Epidermal melanocyte (primary cell): Measurements from ENCODE around the gene DGAT2L6.
"Not testable (repeated sequence)": the region's sequence is repeated elsewhere in the genome, so short reads cannot be mapped to it uniquely, and the experiment has no call there.

Experiments
- DNase-seq: peaks from one replicate; pipeline ENCODE4 v3.0.0; 2011; ENCODE audit warnings: low spot score; ENCODE audit not compliant: insufficient read length

The DGAT2L6 gene

GRCh38 chrX:70196961-70197720 lies 19.9 kb downstream of the DGAT2L6 start:
- no peak for DNase-seq

DNA sequence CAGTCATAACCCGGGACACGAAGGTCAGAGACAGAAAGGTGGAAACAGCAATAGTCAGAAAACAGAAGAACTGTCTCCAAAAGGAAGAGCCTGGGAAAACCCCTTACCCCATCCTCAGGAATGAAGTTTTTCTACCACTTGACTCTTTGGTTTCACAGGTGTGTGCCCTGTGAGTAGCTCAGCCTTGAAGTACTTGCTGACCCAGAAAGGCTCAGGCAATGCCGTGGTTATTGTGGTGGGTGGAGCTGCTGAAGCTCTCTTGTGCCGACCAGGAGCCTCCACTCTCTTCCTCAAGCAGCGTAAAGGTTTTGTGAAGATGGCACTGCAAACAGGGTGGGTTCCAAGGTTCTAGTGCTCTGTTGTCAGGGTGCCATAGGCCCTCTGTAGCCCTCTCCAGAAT lies 24.4 kb downstream of the DGAT2L6 start:
- no peak for DNase-seq

- no peak for DNase-seq
These were observed 31.2 kb downstream of the DGAT2L6 start for GRCh38 chrX:70208479-70208878.

GRCh38 chrX:70209570-70209969 lies 32.3 kb downstream of the DGAT2L6 start:
- DNase-seq: not testable (repeated sequence)

GRCh38 chrX:70219938-70220764 lies 42.9 kb downstream of the DGAT2L6 start:
- no peak for DNase-seq

DNA sequence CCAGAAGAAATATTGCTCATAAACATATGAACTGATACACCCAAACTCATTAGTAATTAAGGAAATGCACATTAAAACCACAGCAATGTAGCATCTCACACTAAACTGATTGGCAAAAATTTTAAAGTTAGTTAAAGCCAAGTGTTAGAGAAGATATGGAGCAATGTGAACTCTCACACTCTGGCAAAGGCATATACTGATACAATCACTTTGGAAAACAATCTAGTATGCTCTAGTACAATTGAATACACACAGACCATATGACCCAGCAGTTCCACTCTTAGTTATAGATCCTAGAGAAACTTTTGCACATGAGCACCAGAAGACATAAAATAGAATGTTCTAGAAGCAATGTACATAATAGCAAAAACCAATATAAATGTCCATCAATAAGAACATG lies 48.8 kb downstream of the DGAT2L6 start:
- DNase-seq: no peak

GRCh38 chrX:70226687-70227086 lies 49.4 kb downstream of the DGAT2L6 start:
- no peak for DNase-seq

DNA sequence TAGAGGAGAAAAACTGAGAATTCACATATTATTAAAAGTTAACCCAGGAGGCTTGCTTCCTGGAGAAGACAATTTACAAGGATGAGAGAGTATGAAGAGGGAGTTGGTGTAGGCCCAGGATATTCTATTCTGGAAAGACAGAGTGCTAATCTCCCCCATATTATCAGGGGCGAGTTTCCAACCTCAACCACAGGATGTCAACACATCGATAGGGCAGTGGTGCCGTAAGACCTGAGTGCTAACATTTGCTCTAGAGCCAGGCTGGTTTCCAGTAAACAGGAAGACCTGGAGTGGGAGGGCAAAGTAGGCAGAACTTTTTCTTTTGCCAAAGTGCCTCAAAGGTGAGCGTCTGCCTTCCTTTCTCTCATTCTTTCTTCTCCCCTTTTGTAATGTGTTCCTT lies 54.4 kb downstream of the DGAT2L6 start:
- DNase-seq: no peak

GRCh38 chrX:70234355-70234754 lies 57.1 kb downstream of the DGAT2L6 start, which contains the start of gene AWAT1:
Gene AWAT1 (plus strand): TSS chrX:70234655. CDS start chrX:70234696, 41 bp downstream.
- DNase-seq: no peak

DNA sequence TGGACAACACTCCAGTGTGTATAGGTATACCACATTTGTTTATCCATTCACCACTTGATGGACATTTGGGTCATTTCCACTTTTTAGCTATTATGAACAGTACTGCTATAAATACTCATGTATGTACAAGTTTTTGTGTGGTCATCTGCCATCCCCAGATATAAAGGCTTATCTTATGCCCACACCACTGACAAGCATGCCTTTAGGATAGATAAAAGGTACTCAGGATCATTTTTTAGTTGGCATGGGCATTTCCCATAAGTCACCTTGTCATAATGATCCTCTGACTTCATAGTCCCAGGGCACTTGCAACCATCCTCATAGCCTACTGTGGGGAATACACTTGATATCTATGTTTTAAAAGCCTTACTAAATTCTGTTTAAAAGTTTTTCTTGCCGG lies 63.5 kb downstream of the DGAT2L6 start:
- no peak for DNase-seq

DNA sequence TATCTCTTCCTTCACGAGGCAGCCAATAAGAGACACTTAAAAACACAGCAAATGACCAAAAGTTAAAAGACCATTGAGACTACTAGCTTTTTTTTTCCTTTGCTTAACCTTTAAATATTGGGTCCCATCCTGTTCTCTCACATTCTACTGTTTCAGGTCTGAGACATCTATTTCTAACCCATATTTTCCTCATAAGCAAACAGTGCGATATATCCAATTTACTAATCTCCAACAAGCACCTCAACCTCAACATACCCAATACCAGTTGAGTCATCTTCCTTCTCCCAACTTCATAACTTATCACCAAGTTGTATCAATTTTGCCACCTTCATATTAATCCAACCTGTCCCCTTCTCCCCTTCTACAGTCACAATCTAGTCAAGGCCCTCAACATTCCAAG lies 64.2 kb downstream of the DGAT2L6 start:
- no peak for DNase-seq

DNA sequence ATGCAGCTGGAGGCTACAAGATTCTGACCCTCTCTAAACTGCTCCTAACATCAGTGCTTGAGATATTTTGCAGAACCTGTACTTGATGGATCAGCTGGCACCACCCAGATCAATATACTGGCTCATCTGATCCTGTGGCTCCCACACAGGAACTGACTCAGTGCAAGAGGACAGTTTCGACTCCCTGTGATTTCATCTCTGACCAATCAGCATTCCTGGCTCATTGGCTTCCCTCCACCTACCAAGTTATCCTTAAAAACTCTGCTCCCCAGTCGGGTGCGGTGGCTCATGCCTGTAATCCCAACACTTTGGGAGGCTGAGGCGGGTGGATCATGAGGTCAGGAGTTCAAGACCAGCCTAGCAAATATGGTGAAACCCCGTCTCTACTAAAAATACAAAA lies 66.3 kb downstream of the DGAT2L6 start:
- DNase-seq: not testable (repeated sequence)

DNA sequence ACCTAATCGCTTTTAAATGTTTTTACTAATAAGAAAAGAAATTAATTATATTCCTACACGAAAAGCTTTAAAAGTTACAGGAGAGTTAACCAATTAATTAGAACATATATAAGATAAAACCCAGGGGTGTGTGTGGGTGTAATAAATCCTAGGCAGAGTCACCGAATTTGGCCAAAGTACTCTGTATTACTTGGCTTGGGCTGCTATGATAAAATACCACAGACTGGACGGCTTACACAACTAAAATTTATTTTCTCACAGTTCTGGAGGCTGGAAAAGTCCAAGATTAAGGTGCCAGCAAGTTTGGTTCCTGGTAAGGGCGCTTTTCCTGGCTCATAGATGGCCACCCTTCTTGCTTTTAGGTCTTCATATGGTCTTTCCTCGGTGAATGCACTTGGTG lies 67.6 kb downstream of the DGAT2L6 start:
- DNase-seq: no peak

DNA sequence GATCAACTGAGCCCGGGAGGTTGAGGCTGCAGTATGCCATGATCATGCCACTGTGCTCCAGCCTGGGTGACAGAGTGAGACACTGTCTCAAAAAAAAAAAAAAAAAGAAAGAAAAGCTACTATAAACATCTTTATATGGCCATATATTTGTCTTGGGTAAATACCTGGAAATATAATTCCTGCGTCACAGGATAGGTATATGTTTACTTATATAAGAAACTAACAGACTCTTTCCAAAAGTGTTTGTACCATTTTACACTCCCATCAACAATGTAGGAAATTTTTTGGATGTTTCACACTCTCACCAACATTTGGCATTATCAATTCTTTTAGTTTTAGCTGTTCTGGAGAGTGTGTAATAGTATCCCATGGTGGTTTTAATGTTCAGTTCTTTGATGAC lies 70.0 kb downstream of the DGAT2L6 start:
- no peak for DNase-seq

GRCh38 chrX:70252491-70252890 lies 75.2 kb downstream of the DGAT2L6 start:
- DNase-seq: no peak

GRCh38 chrX:70253377-70254062 lies 76.2 kb downstream of the DGAT2L6 start:
- no peak for DNase-seq

- no peak for DNase-seq
These were observed 76.7 kb downstream of the DGAT2L6 start for GRCh38 chrX:70254063-70254400.

DNA sequence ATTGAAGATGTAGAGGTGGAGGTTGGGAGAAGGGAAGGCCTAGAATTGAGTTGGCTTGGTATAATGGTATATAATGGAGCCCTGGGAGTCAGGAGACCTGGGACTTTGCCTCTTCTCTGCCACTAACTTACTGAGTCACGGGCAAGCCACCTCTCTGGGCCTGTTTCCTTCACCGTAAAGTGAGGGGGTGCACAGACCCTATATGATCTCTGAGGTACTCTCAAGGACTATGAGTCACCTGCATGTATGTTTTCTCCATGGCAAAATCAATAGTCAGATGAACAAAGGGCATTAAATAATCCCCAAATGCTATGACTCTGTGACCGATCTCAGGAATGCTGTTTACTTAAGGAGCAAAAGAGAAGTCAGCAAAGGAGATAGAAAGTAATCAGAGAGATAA lies 77.6 kb downstream of the DGAT2L6 start:
- DNase-seq: no peak
